NK-92 treated with Interleukin-12 subunit alpha and Interleukin-12 subunit beta, amount 100 ng/mL, for 24 hours (cell line): ENCODE measurements around the gene EEF1A1.

Experiments used
- DNase-seq: peaks from one replicate; lab custom pipeline; 2025; lab: John Stamatoyannopoulos, UW

EEF1A1 gene

GRCh38 chr6:73505142-73505541, 15.7 kb downstream of the EEF1A1 start:
- no peak for DNase-seq

- no peak for DNase-seq
Observed at GRCh38 chr6:73504160-73504559, 16.7 kb downstream of the EEF1A1 start.

- no peak for DNase-seq
Observed at GRCh38 chr6:73503027-73503772, 17.6 kb downstream of the EEF1A1 start.

GRCh38 chr6:73497915-73498314, 22.9 kb downstream of the EEF1A1 start:
- DNase-seq, result no peak

GRCh38 chr6:73491377-73491776, 29.5 kb downstream of the EEF1A1 start:
- no peak for DNase-seq

DNA sequence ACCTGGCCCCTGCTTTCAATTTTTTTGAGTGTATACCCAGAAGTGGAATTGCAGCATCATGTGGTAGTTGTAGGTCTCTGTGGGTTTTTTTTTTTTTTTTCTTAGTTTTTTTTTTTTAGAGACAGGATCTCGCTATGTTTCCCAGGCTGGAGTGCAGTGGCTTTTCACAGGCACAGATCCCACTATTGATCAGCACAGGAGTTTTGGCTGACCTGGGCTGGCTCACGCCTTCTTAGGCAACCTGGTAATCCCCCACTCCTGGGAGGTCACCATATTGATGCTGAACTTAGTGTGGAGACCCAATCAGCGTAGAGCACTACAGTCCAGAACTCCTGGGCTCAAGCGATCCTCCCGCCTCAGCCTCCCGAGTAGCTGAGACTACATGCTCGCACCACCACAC, 33.4 kb downstream of the EEF1A1 start:
- DNase-seq, result no peak

GRCh38 chr6:73484438-73484837, 36.4 kb downstream of the EEF1A1 start:
- no peak for DNase-seq

DNA sequence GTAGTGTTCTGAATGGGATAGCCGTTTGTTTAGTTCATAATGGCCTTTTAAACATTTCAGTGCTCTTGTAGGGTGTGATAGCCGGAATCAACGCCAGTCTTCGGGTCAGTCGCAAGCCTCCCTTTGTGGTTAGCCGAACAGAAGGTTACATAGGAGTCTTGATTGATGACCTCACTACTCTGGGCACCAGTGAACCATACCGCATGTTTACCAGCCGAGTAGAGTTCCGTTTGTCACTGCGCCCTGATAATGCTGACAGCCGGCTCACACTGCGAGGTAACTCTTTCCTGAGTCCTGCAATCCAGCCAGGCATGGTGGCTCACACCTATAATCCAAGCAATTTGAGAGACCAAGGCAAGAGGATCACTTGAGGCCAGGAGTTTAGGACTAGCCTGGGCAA, 38.9 kb downstream of the EEF1A1 start:
- DNase-seq, result no peak

DNA sequence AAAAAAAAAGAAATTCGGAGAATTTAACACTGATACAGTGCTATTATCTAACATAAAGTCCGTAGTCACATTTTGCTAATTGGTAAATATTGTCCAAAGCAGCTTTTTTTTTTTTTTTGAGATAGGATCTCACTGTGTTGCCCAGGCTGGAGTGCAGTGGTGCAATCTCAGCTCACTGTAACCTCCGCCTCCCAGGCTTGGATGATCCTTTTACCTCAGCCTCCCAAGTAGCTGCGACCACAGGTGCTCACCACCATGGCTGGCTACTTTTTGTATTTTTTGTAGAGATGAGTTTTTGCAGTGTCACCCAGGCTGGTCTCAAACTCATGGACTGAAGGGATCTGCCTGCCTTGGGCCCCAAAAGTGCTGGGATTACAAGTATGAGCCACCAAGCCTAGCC, 43.4 kb downstream of the EEF1A1 start:
- DNase-seq, result no peak

- DNase-seq, result no peak
Observed at GRCh38 chr6:73476723-73477122, 44.1 kb downstream of the EEF1A1 start.

DNA sequence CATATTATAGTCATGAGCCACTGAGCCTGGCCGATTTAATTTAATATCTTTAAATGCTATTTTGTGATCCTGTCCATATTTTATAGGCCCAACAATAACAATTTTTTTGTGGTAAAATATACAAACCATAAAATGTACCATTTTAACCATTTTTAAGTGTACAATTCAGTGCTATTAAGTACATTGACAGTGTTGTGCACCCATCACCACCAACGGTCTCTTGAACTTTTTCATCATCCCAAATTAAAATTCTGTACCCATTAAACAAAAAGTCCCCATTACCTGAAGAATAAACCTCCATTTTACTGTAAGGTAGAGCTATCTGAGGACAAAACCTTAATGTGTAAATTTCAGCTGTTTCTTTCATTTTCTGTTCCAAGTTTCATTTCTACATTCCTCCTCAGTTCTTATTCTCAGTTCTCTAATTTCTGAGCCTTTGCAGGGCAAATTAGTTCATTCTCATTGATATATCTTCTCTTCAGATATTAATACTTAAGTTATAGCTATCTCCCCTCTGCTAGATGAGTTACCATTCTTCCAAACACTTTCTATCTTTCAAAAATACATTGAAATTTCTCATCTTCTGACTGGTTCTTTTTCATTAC, 49.0 kb downstream of the EEF1A1 start:
- no peak for DNase-seq
